Measurements from ENCODE around the gene PTPRD.

PTPRD gene

GRCh38 chr9:8447601-8448000 lies 2165.2 kb downstream of the PTPRD start:
- DNase-seq = no peak

DNA sequence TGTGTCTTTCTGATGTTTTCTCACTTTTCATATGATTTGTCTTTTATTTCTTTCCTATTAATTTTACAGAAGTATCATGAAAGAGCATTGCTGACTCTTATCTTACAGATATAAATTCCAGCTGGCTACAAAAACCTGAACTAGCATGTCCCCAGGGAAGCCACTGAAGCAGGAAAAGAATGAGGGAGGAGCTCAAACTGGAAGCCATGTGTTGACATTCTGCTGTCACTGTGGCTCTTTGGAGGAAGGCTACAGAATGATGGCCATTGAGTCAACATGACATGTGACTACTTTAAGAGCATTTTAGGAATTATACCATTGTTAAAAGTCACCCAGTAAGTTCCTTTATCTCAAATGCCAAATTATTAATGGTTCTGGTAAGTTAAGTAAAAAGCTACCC lies 2174.9 kb downstream of the PTPRD start:
- DNase-seq = no peak

GRCh38 chr9:8437259-8437658 lies 2175.5 kb downstream of the PTPRD start:
- DNase-seq = no peak

GRCh38 chr9:8436786-8437185 lies 2176.0 kb downstream of the PTPRD start:
- no peak for DNase-seq

DNA sequence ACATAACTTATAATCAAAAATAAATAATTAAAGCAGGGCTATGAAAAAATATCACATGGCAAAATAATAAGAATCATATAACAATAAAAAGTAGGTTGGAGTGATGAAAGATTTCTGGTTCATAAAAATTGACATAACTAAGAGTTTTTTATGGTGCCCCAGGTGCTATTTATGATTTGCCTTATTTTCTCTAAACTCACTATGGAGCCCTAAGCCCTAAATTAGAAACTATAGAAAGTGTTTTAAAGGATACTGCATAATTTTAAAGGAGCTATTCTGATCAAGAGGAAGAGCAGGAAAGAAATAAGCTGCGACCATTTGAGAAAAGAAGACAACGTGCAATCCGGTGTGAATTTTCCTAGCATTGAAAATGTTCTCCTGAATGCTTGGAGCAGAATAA lies 2178.2 kb downstream of the PTPRD start:
- DNase-seq = no peak

- DNase-seq = no peak
Observed at GRCh38 chr9:8432224-8432623, 2180.6 kb downstream of the PTPRD start.

DNA sequence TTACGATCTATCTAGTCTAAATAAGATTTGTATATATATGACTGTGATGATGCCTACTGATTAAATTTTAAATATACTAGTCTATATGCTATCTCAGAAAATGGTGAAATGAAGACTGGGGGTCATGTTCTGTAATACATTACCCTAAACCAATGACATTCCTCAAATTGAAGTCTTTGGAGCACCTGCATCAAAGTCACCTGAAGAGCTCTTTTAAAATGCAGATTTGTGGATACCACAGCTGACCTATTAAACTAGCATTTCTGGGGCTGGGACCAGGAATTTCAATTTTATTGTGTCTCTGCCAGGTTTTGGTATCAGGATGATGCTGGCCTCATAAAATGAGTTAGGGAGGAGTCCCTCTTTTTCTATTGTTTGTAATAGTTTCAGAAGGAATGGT lies 2181.3 kb downstream of the PTPRD start:
- no peak for DNase-seq

DNA sequence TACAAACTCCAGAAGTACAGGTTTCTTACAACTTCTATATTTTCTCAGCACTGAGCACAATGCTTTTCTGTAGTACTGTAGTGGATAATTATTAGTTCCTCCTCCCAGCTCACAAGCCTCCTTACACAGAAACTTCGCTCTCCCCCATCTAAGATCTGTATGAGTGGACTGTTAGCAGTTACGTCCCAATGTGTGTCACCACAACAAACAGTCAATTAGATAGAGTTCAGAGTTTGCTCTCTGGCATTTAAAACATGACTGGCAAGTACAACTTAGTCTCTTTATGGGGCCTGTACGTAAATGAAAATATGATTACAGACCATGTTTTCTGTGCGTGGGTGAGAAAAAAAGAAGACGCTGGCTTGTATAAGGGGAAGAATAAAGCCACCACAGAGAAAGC lies 2181.9 kb downstream of the PTPRD start:
- DNase-seq = no peak

- no peak for DNase-seq
Observed at GRCh38 chr9:8429768-8430167, 2183.0 kb downstream of the PTPRD start.

DNA sequence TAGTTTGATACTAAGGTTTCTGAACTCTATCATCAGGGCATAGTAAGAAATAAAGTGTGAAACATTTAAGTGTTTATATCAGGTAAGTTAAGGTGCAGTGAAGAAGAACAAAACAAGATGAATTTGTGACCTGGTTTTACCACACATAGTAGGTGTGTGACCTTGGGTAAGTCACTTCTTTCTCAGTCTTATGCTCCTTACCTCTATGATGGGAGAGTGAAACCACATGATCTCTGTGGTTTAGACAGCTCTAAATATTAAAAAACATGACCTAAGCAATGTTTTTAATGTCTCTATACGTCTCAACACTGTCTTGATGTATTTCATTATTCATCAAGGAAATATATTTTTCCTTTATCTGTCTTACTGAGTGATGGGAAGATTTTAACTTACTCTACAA lies 2183.6 kb downstream of the PTPRD start:
- no peak for DNase-seq

DNA sequence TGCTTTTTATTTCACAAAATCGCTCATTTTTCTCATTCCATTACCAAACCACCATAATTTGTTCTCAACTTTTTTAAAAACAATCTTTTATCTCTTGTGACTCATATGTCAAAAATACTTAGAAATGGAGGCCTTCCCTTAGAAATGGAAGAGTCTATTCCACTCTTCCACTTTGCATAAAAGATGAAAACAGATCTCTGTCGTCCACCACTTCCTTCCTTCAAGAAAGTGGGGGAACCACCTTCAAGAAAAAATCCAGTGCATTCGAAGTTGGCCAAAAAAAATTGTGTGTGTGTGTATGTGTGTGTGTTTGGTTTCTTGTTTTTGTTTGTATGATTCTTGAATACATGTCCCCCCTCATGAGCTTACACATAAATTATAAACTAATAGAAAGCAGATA lies 2184.4 kb downstream of the PTPRD start:
- DNase-seq = no peak

GRCh38 chr9:8424786-8425410 lies 2187.9 kb downstream of the PTPRD start:
- no peak for DNase-seq

DNA sequence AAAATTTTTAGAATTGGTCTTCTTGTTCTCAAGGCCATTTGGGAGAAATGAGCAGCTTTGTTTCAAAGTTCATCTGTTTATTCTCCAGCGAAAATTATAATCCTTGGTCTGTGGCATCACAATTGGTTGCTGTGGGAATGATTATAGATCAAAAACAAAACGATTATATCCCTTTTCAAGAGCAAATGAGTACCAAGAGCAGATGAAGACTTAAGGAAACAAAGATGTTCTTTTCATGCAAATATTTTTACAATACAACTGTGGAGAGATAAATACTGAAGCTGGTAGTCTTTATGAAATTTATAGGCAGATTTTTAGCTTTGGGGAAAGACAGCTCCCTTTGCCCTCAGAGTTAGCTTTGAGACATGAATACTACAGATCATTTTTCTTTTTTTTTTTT lies 2192.4 kb downstream of the PTPRD start:
- DNase-seq = no peak

GRCh38 chr9:8419596-8420275 lies 2193.1 kb downstream of the PTPRD start:
- DNase-seq = no peak

DNA sequence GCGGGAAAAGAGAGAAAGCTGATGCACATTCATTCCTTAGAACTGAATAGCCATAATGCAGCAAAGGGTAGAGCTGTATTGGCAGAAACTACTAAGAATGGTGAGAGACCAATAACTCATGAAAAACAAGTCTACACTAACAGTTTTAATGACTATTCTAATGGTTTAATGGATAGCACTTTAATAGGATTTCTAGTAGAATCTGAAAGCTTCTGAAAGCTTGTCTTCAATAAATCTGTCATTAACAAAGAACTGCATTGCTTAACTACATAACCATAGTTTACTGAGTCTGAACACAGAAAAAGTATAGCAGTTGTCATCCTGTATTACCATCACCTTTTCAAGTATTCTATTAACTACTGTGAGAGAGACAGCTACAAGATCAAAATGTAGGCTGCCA lies 2195.5 kb downstream of the PTPRD start:
- DNase-seq = no peak

- DNase-seq = no peak
Observed at GRCh38 chr9:8412327-8412726, 2200.5 kb downstream of the PTPRD start.

- DNase-seq = no peak
Observed at GRCh38 chr9:8408575-8409190, 2204.1 kb downstream of the PTPRD start.

GRCh38 chr9:8401961-8402705 lies 2210.7 kb downstream of the PTPRD start:
- DNase-seq = no peak

GRCh38 chr9:8400378-8400777 lies 2212.4 kb downstream of the PTPRD start:
- DNase-seq = no peak

DNA sequence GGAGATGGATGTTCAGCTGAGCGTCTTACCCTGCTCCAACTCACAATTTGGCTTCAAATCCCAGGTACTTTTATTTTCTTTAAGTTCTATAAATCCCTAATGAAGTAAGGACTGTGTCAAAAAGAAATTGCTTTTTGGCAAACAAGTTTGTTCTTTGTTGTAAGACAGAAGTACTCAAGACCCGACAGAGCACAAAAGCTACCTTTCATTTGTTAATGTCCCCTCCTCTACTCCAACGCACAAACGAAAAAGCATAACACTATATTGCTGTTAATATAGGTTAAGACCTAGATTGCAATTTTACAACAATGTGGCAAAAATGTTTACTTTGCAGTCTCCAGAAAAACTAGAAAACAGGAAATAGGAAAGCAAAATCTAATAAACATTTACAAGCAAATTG lies 2217.8 kb downstream of the PTPRD start:
- no peak for DNase-seq

GRCh38 chr9:8394341-8394740 lies 2218.5 kb downstream of the PTPRD start:
- no peak for DNase-seq

DNA sequence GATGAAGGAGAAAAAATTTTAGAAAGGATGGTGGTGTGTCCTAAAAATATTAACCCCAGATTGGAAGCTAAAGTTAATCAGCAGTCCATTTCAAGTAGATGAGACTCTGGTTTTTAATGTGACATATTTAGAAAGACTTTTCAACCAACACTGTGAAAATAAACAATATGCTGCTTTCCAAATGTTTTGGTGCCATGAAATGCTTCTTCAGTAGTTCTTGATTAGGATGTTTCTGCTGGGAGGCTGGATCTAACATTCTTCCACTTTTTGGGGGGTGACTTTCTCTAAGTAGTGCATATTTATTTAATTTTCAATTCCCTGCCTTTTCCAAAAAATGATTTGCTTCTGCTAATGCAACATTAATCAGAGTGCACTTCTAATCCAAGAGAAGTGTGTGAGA lies 2219.9 kb downstream of the PTPRD start:
- DNase-seq = no peak

DNA sequence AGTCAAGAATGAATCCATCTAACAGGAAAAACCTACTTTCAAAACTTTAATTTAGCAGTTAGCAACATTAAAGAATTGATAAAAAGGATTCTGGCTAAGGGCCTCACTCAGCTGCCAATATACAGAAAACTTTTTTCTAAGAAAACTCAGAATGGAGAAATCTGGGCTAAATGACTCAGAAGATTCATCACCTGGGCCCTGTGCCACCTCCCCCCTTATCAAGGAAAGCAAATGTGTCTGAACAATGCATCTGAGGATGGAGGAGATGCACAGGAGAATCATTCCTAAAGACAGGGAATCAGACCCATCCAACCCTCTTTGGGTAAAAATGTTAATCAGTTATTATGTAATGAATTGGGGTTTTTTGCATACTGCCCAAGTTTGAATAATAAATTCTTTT lies 2221.2 kb downstream of the PTPRD start:
- DNase-seq = no peak

DNA sequence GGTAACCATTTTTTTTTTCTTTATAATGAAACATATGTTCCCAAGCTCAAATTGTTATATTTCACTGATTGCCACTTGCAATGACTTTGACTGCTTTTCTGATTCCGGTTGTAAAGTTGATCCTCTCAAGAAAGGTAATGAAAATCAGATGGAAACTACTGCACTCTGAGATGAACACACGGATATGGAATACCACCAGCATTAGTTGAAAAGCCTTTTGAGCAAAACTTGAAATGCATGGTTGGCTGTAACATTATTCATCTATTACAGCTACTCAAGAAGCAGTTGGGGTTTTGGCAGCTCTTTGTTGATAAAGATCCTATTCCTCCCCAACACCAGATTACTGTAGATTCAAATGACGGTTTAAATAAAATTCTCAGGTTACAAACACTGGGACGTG lies 2221.7 kb downstream of the PTPRD start:
- DNase-seq = no peak
